Urinary bladder (tissue), 4 donors: Measurements from ENCODE around the gene MUSK. TPM values are rescaled to one million over a fixed set of nuclear protein-coding genes. Genes with fewer than 3 reads are reported as not detected.
A peak's percentile ranks its signal among the peaks of the same experiment; 100 is the strongest.
"Not testable (repeated sequence)": the region's sequence is repeated elsewhere in the genome, so short reads cannot be mapped to it uniquely, and the experiment has no call there.

ENCODE experiments used
- DNase-seq: peaks from one replicate; pipeline ENCODE4 v3.0.0-alpha.2; 2015; ENCODE audit errors: extremely low spot score
- H3K27ac ChIP-seq: one replicate; pipeline ENCODE4 v1.5.1; 2013; ENCODE audit warnings: low read depth, mild to moderate bottlenecking, moderate library complexity
- H3K36me3 ChIP-seq: one replicate; pipeline ENCODE4 v1.6.1; 2013; ENCODE audit warnings: mild to moderate bottlenecking, moderate library complexity; ENCODE audit not compliant: insufficient read depth
- H3K4me1 ChIP-seq: one replicate; pipeline ENCODE4 v1.6.1; 2013; ENCODE audit warnings: mild to moderate bottlenecking, moderate library complexity; ENCODE audit not compliant: insufficient read depth
- H3K4me3 ChIP-seq: one replicate; pipeline ENCODE4 v1.5.1; 2013; ENCODE audit warnings: low read depth, low read length
- WGBS: extraction: QIAGEN DNeasy Blood & Tissue Kit; methylation state at CpG from one replicate; pipeline ENCODE4 v1.1.7; 2013; 5-methylcytosine and 5-hydroxymethylcytosine counted together
- polyA plus RNA-seq: library from polyadenylated mRNA; stranded (reverse); fragments of 200-250 nt; gene quantifications from one replicate; pipeline ENCODE4 v1.2.3, GENCODE V29; 2013
- total RNA-seq: library from RNA; depleted of rRNA; stranded (reverse); fragments of >200 nt; gene quantifications from one replicate; pipeline ENCODE4 v1.2.3, GENCODE V29; 2014
- donor health status: healthy with polysubstance abuse.
- donor health status: healthy.

Gene MUSK
- total and polyA plus RNA-seq, 2 donors = 2.8 to 4.9 TPM

GRCh38 chr9:110655754-110656641 is 12.6 kb upstream of the MUSK start:
- no peak overlapping the region for H3K4me3 ChIP-seq
- WGBS = 43% methylated on average over 6 of the region's 6 CpGs
- no peaks in the 10 kb centered on the region for H3K4me1 ChIP-seq
- no peak for DNase-seq
- peak overlapping the region; percentile 23 for H3K27ac ChIP-seq
- H3K36me3 ChIP-seq = no peaks in the 10 kb centered on the region

GRCh38 chr9:110659891-110660541 is 8.6 kb upstream of the MUSK start:
- Histone ChIP-seq H3K4me3 (no peak overlapping the region), H3K4me1 (no peaks in the 10 kb centered on the region), H3K36me3 (no peaks in the 10 kb centered on the region), H3K27ac (no peak overlapping the region)
- no peak for DNase-seq
- 85% methylated on average over 2 of the region's 2 CpGs for WGBS

- WGBS = 56% methylated on average over 5 of the region's 5 CpGs
- Histone ChIP-seq H3K4me1 (no peaks in the 10 kb centered on the region), H3K4me3 (no peak overlapping the region), H3K36me3 (no peaks in the 10 kb centered on the region), H3K27ac (no peak overlapping the region)
- no peak for DNase-seq
These were observed 842 bp downstream of the MUSK start for GRCh38 chr9:110669433-110669832.

DNA sequence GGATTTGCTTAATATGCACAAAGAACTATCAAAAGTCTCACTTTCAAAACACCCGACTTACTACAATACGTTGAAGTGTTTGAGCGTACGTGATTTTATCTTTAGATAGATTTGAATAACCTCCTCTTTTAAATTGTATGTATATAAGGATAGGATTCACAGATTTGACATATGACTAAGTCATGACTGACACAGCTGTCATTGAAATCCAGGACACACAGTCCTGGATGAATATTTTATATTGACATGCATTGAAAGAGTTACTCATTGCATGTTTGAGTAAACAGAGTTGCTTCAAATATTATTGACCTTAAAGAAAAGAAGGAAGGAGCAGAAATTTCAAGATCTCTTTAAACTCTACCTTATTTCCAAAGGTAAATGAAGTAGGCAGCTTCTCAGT is 3.3 kb downstream of the MUSK start:
- H3K27ac ChIP-seq = no peak overlapping the region
- 95% methylated on average over 4 of the region's 4 CpGs for WGBS
- no peak overlapping the region for H3K4me3 ChIP-seq
- no peak for DNase-seq
- H3K36me3 ChIP-seq = no peaks in the 10 kb centered on the region
- no peaks in the 10 kb centered on the region for H3K4me1 ChIP-seq

- DNase-seq = no peak
- 52% methylated on average over 3 of the region's 3 CpGs for WGBS
- no peaks in the 10 kb centered on the region for H3K36me3 ChIP-seq
- no peak overlapping the region for H3K4me3 ChIP-seq
- H3K4me1 ChIP-seq = no peaks in the 10 kb centered on the region
- no peak overlapping the region for H3K27ac ChIP-seq
These were observed 4.4 kb downstream of the MUSK start for GRCh38 chr9:110672873-110673510.

DNA sequence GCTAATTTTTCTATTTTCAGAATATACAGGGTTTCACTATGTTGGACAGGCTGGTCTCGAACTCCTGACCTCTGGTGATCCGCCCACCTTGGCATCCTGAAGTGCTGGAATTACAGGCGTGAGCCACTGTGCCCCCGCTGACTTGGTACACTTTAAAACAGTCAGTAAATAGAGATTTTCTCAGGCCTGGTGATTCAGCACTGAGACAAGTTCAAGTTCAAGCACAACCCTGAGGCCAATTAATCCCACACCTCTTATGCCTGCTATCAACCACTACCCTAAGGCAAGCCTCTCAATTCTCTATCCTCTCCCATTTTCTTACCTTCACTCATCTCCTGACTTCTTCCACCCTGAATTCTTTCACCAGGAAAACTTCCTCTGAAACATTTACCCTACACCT is 18.9 kb downstream of the MUSK start:
- no peak for DNase-seq
- no peak overlapping the region for H3K27ac ChIP-seq
- H3K4me1 ChIP-seq = no peaks in the 10 kb centered on the region
- 93% methylated on average over 4 of the region's 4 CpGs for WGBS
- H3K4me3 ChIP-seq = no peak overlapping the region
- no peaks in the 10 kb centered on the region for H3K36me3 ChIP-seq

- no peak for DNase-seq
- Histone ChIP-seq H3K4me3 (no peak overlapping the region), H3K4me1 (no peaks in the 10 kb centered on the region), H3K36me3 (no peaks in the 10 kb centered on the region), H3K27ac (no peak overlapping the region)
- WGBS = 91% methylated on average over 5 of the region's 5 CpGs
These were observed 19.7 kb downstream of the MUSK start for GRCh38 chr9:110688329-110688728.

DNA sequence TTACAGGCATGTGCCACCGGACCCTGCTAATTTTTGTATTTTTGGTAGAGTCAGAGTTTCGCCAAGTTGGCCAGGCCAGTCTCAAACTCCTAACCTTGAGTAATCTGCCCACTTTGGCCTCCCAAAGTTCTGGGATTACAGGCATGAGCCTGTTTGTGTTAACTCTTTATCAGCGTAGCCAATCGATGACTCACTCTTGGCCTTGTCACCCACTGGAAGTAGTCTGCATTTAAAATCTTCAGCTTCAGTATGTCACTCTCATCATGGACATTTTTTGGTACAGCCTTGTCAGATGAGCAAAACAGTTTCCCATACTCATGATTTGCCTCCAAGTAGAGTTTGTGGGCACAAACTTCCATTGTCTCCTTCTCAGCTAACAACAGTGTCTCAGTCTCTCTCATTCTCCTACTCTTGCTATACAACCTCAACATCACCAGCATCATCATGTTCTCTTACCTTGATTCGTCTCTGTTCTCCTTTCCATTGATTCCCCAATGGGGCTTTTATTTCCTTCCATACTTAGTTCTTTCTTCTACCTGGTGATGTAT is 22.5 kb downstream of the MUSK start:
- Histone ChIP-seq H3K27ac (no peak overlapping the region), H3K4me1 (no peaks in the 10 kb centered on the region), H3K4me3 (no peak overlapping the region), H3K36me3 (no peaks in the 10 kb centered on the region)
- DNase-seq = no peak
- WGBS = 93% methylated on average over 5 of the region's 5 CpGs

- H3K4me1 ChIP-seq, DNase-seq, H3K36me3 ChIP-seq, H3K4me3 ChIP-seq, H3K27ac ChIP-seq: not testable (repeated sequence)
- WGBS = 68% methylated on average over 5 of the region's 5 CpGs
These were observed 27.3 kb downstream of the MUSK start for GRCh38 chr9:110695846-110696245.

- Histone ChIP-seq H3K4me3 (no peak overlapping the region), H3K4me1 (no peaks in the 10 kb centered on the region), H3K36me3 (no peaks in the 10 kb centered on the region), H3K27ac (no peak overlapping the region)
- 64% methylated on average over 1 of the region's 1 CpG for WGBS
- no peak for DNase-seq
These were observed 32.4 kb downstream of the MUSK start for GRCh38 chr9:110700953-110701352.

DNA sequence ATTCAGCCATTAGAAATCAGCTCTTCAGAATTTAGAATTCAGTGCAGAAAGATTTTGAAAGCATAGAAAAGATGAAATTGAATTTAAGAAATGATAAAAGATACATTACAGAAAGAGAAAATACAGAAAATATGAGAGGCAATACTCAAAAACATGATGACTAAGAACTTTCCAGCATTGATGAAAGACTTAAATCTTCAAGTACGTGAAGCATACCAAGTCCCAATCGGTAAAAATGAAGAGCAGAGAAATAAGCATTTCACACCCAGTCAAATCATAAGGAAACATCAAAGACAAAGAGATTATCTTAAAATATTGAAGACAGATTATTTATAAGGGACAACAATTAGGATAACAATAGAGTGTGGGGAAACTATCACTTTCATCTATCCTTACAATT is 35.1 kb downstream of the MUSK start:
- Histone ChIP-seq H3K4me3 (no peak overlapping the region), H3K4me1 (no peaks in the 10 kb centered on the region), H3K36me3 (no peaks in the 10 kb centered on the region), H3K27ac (no peak overlapping the region)
- DNase-seq = no peak
- WGBS = 98% methylated on average over 2 of the region's 2 CpGs

DNA sequence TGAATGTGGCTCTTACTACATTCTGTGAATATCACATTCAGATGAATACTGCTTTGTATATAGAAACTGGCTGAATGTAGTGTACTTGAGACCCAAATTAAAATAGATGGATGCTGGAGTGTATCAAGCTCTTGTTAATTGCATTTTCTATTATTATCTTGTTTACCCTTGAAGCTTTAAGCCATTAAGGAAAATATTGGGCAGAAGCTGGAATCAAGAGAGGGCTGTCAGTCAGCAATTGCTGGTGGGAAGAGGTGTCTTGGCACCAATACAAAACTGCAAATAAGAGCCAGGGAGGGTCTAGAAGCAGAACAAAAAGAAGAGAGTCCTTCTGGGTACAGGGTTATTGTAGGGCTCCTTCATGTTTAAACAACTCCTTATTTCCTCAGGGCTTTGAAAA is 38.8 kb downstream of the MUSK start:
- H3K36me3 ChIP-seq = no peaks in the 10 kb centered on the region
- H3K4me3 ChIP-seq = no peak overlapping the region
- no peaks in the 10 kb centered on the region for H3K4me1 ChIP-seq
- no peak overlapping the region for H3K27ac ChIP-seq
- no peak for DNase-seq

- DNase-seq = no peak
- Histone ChIP-seq H3K4me3 (no peak overlapping the region), H3K27ac (no peak overlapping the region), H3K36me3 (no peaks in the 10 kb centered on the region), H3K4me1 (no peaks in the 10 kb centered on the region)
- 85% methylated on average over 3 of the region's 3 CpGs for WGBS
These were observed 41.8 kb downstream of the MUSK start for GRCh38 chr9:110710420-110710819.

DNA sequence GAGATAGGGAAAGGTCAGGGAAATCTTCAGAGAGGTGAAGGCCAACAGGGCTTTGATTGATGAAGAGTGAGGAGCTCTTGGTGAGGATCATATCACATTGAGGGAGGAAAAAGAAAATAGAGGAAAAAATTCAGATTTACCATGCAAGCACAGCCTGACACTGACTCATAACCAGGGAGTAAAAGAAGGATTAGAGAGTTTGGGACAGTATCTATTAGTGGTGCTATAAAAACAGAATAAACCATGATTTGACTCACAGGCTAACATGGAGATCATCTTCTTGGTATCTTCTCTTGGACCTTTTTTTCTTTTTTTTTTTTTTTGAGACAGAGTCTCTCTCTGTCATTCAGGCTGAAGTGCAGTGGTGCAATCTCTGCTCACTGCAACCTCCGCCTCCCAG is 44.4 kb downstream of the MUSK start:
- no peak for DNase-seq
- Histone ChIP-seq H3K4me1 (no peaks in the 10 kb centered on the region), H3K4me3 (no peak overlapping the region), H3K36me3 (no peaks in the 10 kb centered on the region), H3K27ac (no peak overlapping the region)
- WGBS = 100% methylated on average over 1 of the region's 1 CpG
